ENCODE data around the gene FMOD. TPM values are rescaled to one million over a fixed set of nuclear protein-coding genes. Genes with fewer than 3 reads are reported as not detected.

FMOD gene
- polyA plus RNA-seq, 1 donor from 2014 or later, result not detected

DNA sequence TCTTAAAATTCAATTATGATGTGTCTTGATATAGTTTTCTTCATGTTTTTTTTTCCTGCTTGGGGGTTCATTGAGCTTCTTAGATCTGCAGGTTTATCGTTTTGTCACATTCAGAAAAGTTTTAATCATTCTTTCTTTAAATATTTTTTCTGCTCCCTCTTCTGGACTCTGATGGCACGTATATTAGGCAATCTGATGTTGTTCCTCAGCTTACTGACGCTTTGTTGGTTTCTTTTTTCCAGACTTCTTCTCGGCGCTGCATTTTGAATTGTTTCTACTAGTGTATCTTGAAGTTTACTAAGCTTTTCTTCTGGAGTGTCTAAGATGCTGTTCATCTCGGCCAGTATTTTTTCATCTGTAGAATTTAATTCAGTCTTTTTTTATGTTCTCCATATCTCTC lies 44.8 kb upstream of the FMOD start:
- no peaks in the 10 kb centered on the region for H3K9me3 ChIP-seq (ENCODE audit: low read length)
- no peak overlapping the region for H3K4me2 ChIP-seq (ENCODE audit: low read length)
- H2AFZ ChIP-seq (ENCODE audit: low read depth, low read length), result no peak overlapping the region
- H3K79me2 ChIP-seq (replicated peaks; ENCODE audit: insufficient read depth, low read length), result no peaks in the 10 kb centered on the region
- no peaks in the 10 kb centered on the region for H3F3A ChIP-seq (ENCODE audit: insufficient read depth, low read length, poor library complexity, severe bottlenecking)
- TF ChIP-seq MXI1 (conservative IDR thresholded peaks at IDR 0.05; ENCODE audit: poor library complexity, severe bottlenecking) (no peak), RAD21 (conservative IDR thresholded peaks at IDR 0.05) (no peak), EZH2 (IDR thresholded peaks at IDR 0.05; ENCODE audit: borderline replicate concordance, insufficient read depth, low read length, poor library complexity, severe bottlenecking) (no peak)
- no peak overlapping the region for H3K9ac ChIP-seq (ENCODE audit: low read length)
- no peaks in the 10 kb centered on the region for H4K20me1 ChIP-seq (ENCODE audit: insufficient read depth)
- H3K27ac ChIP-seq (ENCODE audit: low read length), result no peak overlapping the region
- no peak overlapping the region for H3K4me3 ChIP-seq (ENCODE audit: low read length)
- H3K36me3 ChIP-seq (ENCODE audit: insufficient read depth, low read length), result no peaks in the 10 kb centered on the region
- peaks cover 4% of the 10 kb centered on the region for H3K27me3 ChIP-seq (ENCODE audit: insufficient read depth, low read depth, low read length)
- H3K9me2 ChIP-seq (ENCODE audit: insufficient read depth, low read length), result no peaks in the 10 kb centered on the region

DNA sequence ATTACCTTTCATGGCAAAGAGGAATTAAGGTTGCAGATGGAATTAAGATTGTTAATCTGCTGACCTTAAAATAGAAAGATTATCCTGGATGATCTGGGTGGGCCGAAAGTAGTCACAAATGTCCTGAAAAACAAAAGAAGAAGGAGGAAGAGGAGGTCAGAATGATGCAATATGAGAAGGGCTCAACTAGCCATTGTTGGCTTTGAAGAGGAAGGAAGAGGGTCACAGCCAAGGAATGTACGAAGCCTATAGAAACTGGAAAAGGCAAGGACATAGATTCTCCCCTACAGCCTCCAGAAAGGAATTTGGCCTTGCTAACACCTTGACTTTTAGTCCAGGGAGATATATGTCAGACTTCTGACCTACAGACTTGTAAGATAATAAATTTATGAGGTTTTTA lies 39.4 kb upstream of the FMOD start:
- no peaks in the 10 kb centered on the region for H3K36me3 ChIP-seq (ENCODE audit: insufficient read depth, low read length)
- no peaks in the 10 kb centered on the region for H3K9me3 ChIP-seq (ENCODE audit: low read length)
- H3K9ac ChIP-seq (ENCODE audit: low read length), result no peak overlapping the region
- no peaks in the 10 kb centered on the region for H3K27me3 ChIP-seq (ENCODE audit: insufficient read depth, low read depth, low read length)
- H3K27ac ChIP-seq (ENCODE audit: low read length), result no peak overlapping the region
- no peaks in the 10 kb centered on the region for H3K9me2 ChIP-seq (ENCODE audit: insufficient read depth, low read length)
- H3K79me2 ChIP-seq (replicated peaks; ENCODE audit: insufficient read depth, low read length), result no peaks in the 10 kb centered on the region
- H3F3A ChIP-seq (ENCODE audit: insufficient read depth, low read length, poor library complexity, severe bottlenecking), result no peaks in the 10 kb centered on the region
- no peaks in the 10 kb centered on the region for H4K20me1 ChIP-seq (ENCODE audit: insufficient read depth)
- no peak overlapping the region for H2AFZ ChIP-seq (ENCODE audit: low read depth, low read length)
- no peak overlapping the region for H3K4me2 ChIP-seq (ENCODE audit: low read length)
- TF ChIP-seq MXI1 (conservative IDR thresholded peaks at IDR 0.05; ENCODE audit: poor library complexity, severe bottlenecking), result no peak
- TF ChIP-seq RAD21 (conservative IDR thresholded peaks at IDR 0.05), result no peak
- TF ChIP-seq, protein P1, sequence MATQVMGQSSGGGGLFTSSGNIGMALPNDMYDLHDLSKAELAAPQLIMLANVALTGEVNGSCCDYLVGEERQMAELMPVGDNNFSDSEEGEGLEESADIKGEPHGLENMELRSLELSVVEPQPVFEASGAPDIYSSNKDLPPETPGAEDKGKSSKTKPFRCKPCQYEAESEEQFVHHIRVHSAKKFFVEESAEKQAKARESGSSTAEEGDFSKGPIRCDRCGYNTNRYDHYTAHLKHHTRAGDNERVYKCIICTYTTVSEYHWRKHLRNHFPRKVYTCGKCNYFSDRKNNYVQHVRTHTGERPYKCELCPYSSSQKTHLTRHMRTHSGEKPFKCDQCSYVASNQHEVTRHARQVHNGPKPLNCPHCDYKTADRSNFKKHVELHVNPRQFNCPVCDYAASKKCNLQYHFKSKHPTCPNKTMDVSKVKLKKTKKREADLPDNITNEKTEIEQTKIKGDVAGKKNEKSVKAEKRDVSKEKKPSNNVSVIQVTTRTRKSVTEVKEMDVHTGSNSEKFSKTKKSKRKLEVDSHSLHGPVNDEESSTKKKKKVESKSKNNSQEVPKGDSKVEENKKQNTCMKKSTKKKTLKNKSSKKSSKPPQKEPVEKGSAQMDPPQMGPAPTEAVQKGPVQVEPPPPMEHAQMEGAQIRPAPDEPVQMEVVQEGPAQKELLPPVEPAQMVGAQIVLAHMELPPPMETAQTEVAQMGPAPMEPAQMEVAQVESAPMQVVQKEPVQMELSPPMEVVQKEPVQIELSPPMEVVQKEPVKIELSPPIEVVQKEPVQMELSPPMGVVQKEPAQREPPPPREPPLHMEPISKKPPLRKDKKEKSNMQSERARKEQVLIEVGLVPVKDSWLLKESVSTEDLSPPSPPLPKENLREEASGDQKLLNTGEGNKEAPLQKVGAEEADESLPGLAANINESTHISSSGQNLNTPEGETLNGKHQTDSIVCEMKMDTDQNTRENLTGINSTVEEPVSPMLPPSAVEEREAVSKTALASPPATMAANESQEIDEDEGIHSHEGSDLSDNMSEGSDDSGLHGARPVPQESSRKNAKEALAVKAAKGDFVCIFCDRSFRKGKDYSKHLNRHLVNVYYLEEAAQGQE (IDR thresholded peaks at IDR 0.05; ENCODE audit: borderline replicate concordance), result no peak
- no peak for TF ChIP-seq EP300 (conservative IDR thresholded peaks at IDR 0.05; ENCODE audit: poor library complexity, severe bottlenecking)
- no peak for TF ChIP-seq CTCF (IDR thresholded peaks at IDR 0.05; ENCODE audit: poor library complexity, severe bottlenecking)
- TF ChIP-seq TAF1 (IDR thresholded peaks at IDR 0.05; ENCODE audit: low read depth), result no peak
- no peak overlapping the region for H3K4me3 ChIP-seq (ENCODE audit: low read length)

- Histone ChIP-seq H3F3A (ENCODE audit: insufficient read depth, low read length, poor library complexity, severe bottlenecking) (no peaks in the 10 kb centered on the region), H3K36me3 (ENCODE audit: insufficient read depth, low read length) (no peaks in the 10 kb centered on the region), H3K4me3 (ENCODE audit: low read length) (no peak overlapping the region), H3K27me3 (ENCODE audit: insufficient read depth, low read depth, low read length) (no peaks in the 10 kb centered on the region), H3K9me3 (ENCODE audit: low read length) (no peaks in the 10 kb centered on the region), H3K79me2 (replicated peaks; ENCODE audit: insufficient read depth, low read length) (no peaks in the 10 kb centered on the region), H3K9me2 (ENCODE audit: insufficient read depth, low read length) (no peaks in the 10 kb centered on the region), H2AFZ (ENCODE audit: low read depth, low read length) (no peak overlapping the region), H4K20me1 (ENCODE audit: insufficient read depth) (no peaks in the 10 kb centered on the region), H3K9ac (ENCODE audit: low read length) (no peak overlapping the region), H3K27ac (ENCODE audit: low read length) (no peak overlapping the region), H3K4me2 (ENCODE audit: low read length) (no peak overlapping the region)
- TF ChIP-seq, protein P1 (IDR thresholded peaks at IDR 0.05; ENCODE audit: borderline replicate concordance), result no peak
- TF ChIP-seq EZH2 (IDR thresholded peaks at IDR 0.05; ENCODE audit: borderline replicate concordance, insufficient read depth, low read length, poor library complexity, severe bottlenecking), result no peak
- no peak for TF ChIP-seq MXI1 (conservative IDR thresholded peaks at IDR 0.05; ENCODE audit: poor library complexity, severe bottlenecking)
- no peak for TF ChIP-seq TAF1 (IDR thresholded peaks at IDR 0.05; ENCODE audit: low read depth)
Measured at GRCh38 chr1:203388683-203389082, 37.8 kb upstream of the FMOD start.
